Measurements from ENCODE around the gene CCNJ.

GRCh38 chr10:96090463-96090800, 47.0 kb downstream of the CCNJ start:
- TF ChIP-seq CTCF (IDR thresholded peaks at IDR 0.05) (no peak), POLR2AphosphoS5 (IDR thresholded peaks at IDR 0.05; ENCODE audit: low read depth, low read length) (no peak), REST (IDR thresholded peaks at IDR 0.05; ENCODE audit: insufficient read depth in 1 of 2, low read depth in 2 of 2, low read length in 1 of 2) (no peak), SIN3A (IDR thresholded peaks at IDR 0.05; ENCODE audit: borderline replicate concordance, insufficient read depth, low read depth, low read length) (no peak), TCF7L2 (IDR thresholded peaks at IDR 0.05; ENCODE audit: low read depth, low read length) (no peak)

Data from Panc1 (cell line).